SK-N-SH treated with all-trans-retinoic acid at 6 μM for 48 hours (cell line): ENCODE data around the gene COQ7.

Experiments used
- ATAC-seq: fragments of 200-7000 bp; cut with Tn5 transposase; 3 replicates; pipeline ENCODE4 v1.9.1; 2020; ENCODE audit warnings: mild to moderate bottlenecking, moderate library complexity
- ARNTL ChIP-seq: fragments of 450-650 bp; formaldehyde crosslinking; IDR thresholded peaks from 2 replicates; pipeline ENCODE4 v1.5.0; 2020; ENCODE audit warnings: low read depth, mild to moderate bottlenecking, moderate library complexity, borderline replicate concordance
- BACH2 ChIP-seq: fragments of 250-450 bp; sonication (Bioruptor Pico); IDR thresholded peaks from 2 replicates; pipeline ENCODE4 v1.9.0; 2021; ENCODE audit warnings: mild to moderate bottlenecking, borderline replicate concordance
- CSDC2 ChIP-seq: fragments of 250-450 bp; sonication (Bioruptor Pico); IDR thresholded peaks from 2 replicates; pipeline ENCODE4 v1.5.0; 2020; ENCODE audit warnings: mild to moderate bottlenecking, moderate library complexity
- ESRRG ChIP-seq: fragments of 250-450 bp; sonication (Bioruptor Pico); IDR thresholded peaks from 2 replicates; pipeline ENCODE4 v1.6.1; 2021; ENCODE audit warnings: mild to moderate bottlenecking
- GLIS3 ChIP-seq: fragments of 250-450 bp; sonication (Bioruptor Pico); IDR thresholded peaks from 2 replicates; pipeline ENCODE4 v1.5.0; 2020; ENCODE audit warnings: mild to moderate bottlenecking, moderate library complexity
- ISL1 ChIP-seq: fragments of 250-450 bp; sonication (Bioruptor Pico); IDR thresholded peaks from 2 replicates; pipeline ENCODE4 v2.1.2; 2022; ENCODE audit warnings: mild to moderate bottlenecking, moderate library complexity
- OSR1 ChIP-seq: fragments of 250-450 bp; sonication (Bioruptor Pico); IDR thresholded peaks from 2 replicates; pipeline ENCODE4 v1.8.0; 2022; ENCODE audit warnings: moderate library complexity, mild to moderate bottlenecking, inconsistent platforms
- PPARA ChIP-seq: fragments of 250-450 bp; sonication (Bioruptor Pico); IDR thresholded peaks from 2 replicates; pipeline ENCODE4 v1.5.0; 2020; ENCODE audit warnings: mild to moderate bottlenecking, borderline replicate concordance
- RARB ChIP-seq: fragments of 250-450 bp; sonication (Bioruptor Pico); IDR thresholded peaks from 2 replicates; pipeline ENCODE4 v1.8.0; 2021; ENCODE audit warnings: mild to moderate bottlenecking, moderate library complexity
- SNAI2 ChIP-seq: fragments of 250-450 bp; sonication (Bioruptor Pico); IDR thresholded peaks from 2 replicates; pipeline ENCODE4 v1.5.0; 2020; ENCODE audit warnings: mild to moderate bottlenecking, moderate library complexity
- TCF4 ChIP-seq: fragments of 250-450 bp; sonication (Bioruptor Pico); IDR thresholded peaks from 2 replicates; pipeline ENCODE4 v1.8.0; 2021; ENCODE audit warnings: mild to moderate bottlenecking, moderate library complexity, borderline replicate concordance
- TOX ChIP-seq: fragments of 250-450 bp; sonication (Bioruptor Pico); IDR thresholded peaks from 2 replicates; pipeline ENCODE4 v1.8.0; 2021; ENCODE audit warnings: mild to moderate bottlenecking, moderate library complexity, borderline replicate concordance
- ZC3H10 ChIP-seq: fragments of 250-450 bp; sonication (Bioruptor Pico); IDR thresholded peaks from 2 replicates; pipeline ENCODE4 v1.5.1; 2021; ENCODE audit warnings: mild to moderate bottlenecking, moderate library complexity
- ZFP3 ChIP-seq: fragments of 250-450 bp; sonication (Bioruptor Pico); IDR thresholded peaks from 2 replicates; pipeline ENCODE4 v1.5.0; 2020; ENCODE audit warnings: mild to moderate bottlenecking, moderate library complexity
- ZFP30 ChIP-seq: fragments of 450-650 bp; formaldehyde crosslinking; IDR thresholded peaks from 2 replicates; pipeline ENCODE4 v1.5.0; 2022; ENCODE audit warnings: mild to moderate bottlenecking, moderate library complexity
- ZNF70 ChIP-seq: fragments of 450-650 bp; formaldehyde crosslinking; IDR thresholded peaks from 2 replicates; pipeline ENCODE4 v1.5.0; 2020; ENCODE audit warnings: mild to moderate bottlenecking, moderate library complexity
- ZNF8 ChIP-seq: fragments of 450-650 bp; formaldehyde crosslinking; IDR thresholded peaks from 2 replicates; pipeline ENCODE4 v1.5.0; 2020; ENCODE audit warnings: mild to moderate bottlenecking, moderate library complexity
- TF ChIP-seq, protein P1 (sequence below): fragments of 250-450 bp; sonication (Bioruptor Pico); IDR thresholded peaks from 2 replicates; pipeline ENCODE4 v1.5.1; 2020; ENCODE audit warnings: low read depth, mild to moderate bottlenecking, moderate library complexity
- TF ChIP-seq, protein P2 (sequence below): fragments of 250-450 bp; sonication (Bioruptor Pico); IDR thresholded peaks from 2 replicates; pipeline ENCODE4 v1.5.1; 2021; ENCODE audit warnings: mild to moderate bottlenecking, moderate library complexity
- TF ChIP-seq, protein P3 (sequence below): fragments of 250-450 bp; sonication (Bioruptor Pico); IDR thresholded peaks from 2 replicates; pipeline ENCODE4 v1.5.0; 2020; ENCODE audit warnings: mild to moderate bottlenecking, moderate library complexity
- TF ChIP-seq, protein P4 (sequence below): fragments of 250-450 bp; sonication (Bioruptor Pico); IDR thresholded peaks from 2 replicates; pipeline ENCODE4 v1.8.0; 2021; ENCODE audit warnings: low read depth, mild to moderate bottlenecking, moderate library complexity, borderline replicate concordance
- TF ChIP-seq, protein P5 (sequence below): fragments of 250-450 bp; sonication (Bioruptor Pico); IDR thresholded peaks from 2 replicates; pipeline ENCODE4 v1.8.0; 2020; ENCODE audit warnings: mild to moderate bottlenecking, moderate library complexity, borderline replicate concordance

COQ7 gene

DNA sequence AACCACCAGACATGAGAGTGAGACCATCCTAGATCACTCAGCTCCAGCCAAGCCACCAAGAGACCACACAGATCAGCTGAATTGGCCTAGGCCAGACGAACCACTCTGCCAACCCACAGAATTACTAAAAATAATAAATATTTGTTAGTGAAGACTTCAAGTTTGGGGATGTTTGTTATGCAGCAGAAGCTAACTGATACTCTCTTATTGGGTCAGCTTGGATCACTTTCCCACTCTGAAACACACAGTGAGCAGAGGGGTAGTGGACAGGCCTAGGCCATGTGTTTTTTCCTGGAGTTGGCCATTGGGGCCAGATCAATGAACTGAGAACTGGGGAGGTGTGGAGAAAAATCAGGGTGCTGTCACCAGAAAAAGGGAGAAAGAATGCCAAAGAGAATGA lies 30.8 kb downstream of the COQ7 start (continued):
- TF ChIP-seq, protein P1, sequence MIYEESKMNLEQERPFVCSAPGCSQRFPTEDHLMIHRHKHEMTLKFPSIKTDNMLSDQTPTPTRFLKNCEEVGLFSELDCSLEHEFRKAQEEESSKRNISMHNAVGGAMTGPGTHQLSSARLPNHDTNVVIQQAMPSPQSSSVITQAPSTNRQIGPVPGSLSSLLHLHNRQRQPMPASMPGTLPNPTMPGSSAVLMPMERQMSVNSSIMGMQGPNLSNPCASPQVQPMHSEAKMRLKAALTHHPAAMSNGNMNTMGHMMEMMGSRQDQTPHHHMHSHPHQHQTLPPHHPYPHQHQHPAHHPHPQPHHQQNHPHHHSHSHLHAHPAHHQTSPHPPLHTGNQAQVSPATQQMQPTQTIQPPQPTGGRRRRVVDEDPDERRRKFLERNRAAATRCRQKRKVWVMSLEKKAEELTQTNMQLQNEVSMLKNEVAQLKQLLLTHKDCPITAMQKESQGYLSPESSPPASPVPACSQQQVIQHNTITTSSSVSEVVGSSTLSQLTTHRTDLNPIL (CRISPR knock-in tag) = no peak
- TF ChIP-seq GLIS3 (CRISPR knock-in tag) (no peak), ISL1 (CRISPR knock-in tag) (no peak), ESRRG (CRISPR knock-in tag) (no peak)

DNA sequence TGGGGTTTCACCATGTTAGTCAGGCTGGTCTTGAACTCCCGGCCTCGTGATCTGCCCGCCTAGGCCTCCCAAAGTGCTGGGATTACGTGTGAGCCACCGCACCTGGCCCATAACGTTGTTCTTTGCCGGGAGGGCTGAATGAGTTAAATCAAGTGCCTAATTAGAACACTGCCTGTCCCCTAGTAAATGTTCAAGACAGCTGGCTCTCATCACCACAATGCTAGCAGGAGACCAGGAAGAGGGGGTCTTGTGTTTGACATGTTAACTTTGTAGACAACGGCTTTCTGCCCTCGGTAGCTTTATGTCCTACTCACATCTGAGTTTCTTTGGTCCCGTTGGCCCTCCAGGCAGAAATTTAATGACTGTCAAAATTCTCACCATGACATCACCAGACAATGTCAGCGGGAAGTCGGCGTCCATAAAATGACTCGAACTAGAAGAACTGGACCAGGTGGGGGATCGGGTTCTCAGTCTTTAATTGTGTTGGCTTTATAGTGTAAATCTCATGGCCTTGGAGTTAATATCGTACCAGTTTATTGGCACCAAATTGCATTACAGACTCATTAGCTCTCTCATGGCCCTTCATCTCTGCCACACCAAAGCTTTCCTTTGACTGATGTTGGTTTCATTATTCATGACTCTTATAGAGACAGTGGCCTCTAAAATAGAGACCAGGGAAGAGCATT lies 34.9 kb downstream of the COQ7 start:
- TF ChIP-seq, protein P2, sequence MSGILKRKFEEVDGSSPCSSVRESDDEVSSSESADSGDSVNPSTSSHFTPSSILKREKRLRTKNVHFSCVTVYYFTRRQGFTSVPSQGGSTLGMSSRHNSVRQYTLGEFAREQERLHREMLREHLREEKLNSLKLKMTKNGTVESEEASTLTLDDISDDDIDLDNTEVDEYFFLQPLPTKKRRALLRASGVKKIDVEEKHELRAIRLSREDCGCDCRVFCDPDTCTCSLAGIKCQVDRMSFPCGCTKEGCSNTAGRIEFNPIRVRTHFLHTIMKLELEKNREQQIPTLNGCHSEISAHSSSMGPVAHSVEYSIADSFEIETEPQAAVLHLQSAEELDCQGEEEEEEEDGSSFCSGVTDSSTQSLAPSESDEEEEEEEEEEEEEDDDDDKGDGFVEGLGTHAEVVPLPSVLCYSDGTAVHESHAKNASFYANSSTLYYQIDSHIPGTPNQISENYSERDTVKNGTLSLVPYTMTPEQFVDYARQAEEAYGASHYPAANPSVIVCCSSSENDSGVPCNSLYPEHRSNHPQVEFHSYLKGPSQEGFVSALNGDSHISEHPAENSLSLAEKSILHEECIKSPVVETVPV (CRISPR knock-in tag) = no peak
- TF ChIP-seq SNAI2 = no peak
- ATAC-seq = no peak

DNA sequence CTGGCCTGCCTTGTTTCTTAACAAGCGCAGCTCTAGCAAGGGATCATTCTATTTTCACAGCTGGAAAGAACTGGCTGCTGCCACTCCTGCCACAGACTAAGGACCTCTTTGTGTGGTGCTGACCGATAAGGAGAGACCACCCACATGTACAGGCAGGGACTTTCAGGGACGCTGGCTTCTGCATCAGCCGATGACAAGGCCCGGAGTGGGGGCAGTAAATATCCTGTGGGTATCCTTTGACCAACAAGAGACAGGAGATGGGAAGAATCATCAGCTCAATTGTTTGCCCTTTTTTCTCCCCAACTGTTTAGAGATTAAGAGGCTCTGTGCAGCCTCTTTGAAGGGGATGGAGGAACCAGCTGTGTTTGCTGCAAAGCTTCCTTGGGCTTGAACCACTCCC lies 37.2 kb downstream of the COQ7 start:
- ATAC-seq = no peak
- TF ChIP-seq, protein P2 (CRISPR knock-in tag) = no peak
- TF ChIP-seq ZNF70 (CRISPR knock-in tag) = no peak
- TF ChIP-seq GLIS3 (CRISPR knock-in tag) = no peak
- no peak for TF ChIP-seq ESRRG (CRISPR knock-in tag)
- TF ChIP-seq, protein P3, sequence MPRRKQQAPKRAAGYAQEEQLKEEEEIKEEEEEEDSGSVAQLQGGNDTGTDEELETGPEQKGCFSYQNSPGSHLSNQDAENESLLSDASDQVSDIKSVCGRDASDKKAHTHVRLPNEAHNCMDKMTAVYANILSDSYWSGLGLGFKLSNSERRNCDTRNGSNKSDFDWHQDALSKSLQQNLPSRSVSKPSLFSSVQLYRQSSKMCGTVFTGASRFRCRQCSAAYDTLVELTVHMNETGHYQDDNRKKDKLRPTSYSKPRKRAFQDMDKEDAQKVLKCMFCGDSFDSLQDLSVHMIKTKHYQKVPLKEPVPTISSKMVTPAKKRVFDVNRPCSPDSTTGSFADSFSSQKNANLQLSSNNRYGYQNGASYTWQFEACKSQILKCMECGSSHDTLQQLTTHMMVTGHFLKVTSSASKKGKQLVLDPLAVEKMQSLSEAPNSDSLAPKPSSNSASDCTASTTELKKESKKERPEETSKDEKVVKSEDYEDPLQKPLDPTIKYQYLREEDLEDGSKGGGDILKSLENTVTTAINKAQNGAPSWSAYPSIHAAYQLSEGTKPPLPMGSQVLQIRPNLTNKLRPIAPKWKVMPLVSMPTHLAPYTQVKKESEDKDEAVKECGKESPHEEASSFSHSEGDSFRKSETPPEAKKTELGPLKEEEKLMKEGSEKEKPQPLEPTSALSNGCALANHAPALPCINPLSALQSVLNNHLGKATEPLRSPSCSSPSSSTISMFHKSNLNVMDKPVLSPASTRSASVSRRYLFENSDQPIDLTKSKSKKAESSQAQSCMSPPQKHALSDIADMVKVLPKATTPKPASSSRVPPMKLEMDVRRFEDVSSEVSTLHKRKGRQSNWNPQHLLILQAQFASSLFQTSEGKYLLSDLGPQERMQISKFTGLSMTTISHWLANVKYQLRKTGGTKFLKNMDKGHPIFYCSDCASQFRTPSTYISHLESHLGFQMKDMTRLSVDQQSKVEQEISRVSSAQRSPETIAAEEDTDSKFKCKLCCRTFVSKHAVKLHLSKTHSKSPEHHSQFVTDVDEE (CRISPR knock-in tag) = no peak
- TF ChIP-seq, protein P1 (CRISPR knock-in tag) = no peak
- no peak for TF ChIP-seq OSR1 (CRISPR knock-in tag)
- no peak for TF ChIP-seq ZC3H10 (CRISPR knock-in tag)
- TF ChIP-seq ARNTL (CRISPR knock-in tag) = no peak
- TF ChIP-seq ISL1 (CRISPR knock-in tag) = no peak
- TF ChIP-seq SNAI2 = no peak
- TF ChIP-seq, protein P4, sequence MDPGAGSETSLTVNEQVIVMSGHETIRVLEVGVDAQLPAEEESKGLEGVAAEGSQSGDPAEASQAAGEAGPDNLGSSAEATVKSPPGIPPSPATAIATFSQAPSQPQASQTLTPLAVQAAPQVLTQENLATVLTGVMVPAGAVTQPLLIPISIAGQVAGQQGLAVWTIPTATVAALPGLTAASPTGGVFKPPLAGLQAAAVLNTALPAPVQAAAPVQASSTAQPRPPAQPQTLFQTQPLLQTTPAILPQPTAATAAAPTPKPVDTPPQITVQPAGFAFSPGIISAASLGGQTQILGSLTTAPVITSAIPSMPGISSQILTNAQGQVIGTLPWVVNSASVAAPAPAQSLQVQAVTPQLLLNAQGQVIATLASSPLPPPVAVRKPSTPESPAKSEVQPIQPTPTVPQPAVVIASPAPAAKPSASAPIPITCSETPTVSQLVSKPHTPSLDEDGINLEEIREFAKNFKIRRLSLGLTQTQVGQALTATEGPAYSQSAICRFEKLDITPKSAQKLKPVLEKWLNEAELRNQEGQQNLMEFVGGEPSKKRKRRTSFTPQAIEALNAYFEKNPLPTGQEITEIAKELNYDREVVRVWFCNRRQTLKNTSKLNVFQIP = no peak
- no peak for TF ChIP-seq TCF4
- no peak for TF ChIP-seq RARB (CRISPR knock-in tag)
- no peak for TF ChIP-seq CSDC2

DNA sequence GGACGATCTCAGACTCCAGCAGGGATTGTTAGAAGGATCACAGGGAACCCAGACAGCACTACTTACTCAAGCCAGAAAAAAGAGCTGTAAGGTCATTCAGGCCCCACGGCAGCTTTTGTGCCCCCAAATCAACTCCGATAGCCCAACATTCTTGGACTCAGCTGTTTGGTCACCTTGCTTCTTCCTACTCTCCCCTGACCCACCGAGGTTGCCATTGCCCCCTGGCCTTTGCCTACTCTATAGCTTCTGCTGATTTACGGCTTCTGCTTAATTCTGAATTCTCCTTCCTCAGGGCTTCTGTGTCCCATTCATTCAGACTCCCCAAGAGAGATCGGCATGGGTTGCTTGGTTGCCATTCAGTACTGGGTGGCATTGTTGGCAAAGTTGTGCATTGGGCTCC lies 37.7 kb downstream of the COQ7 start:
- no peak for ATAC-seq
- no peak for TF ChIP-seq BACH2 (CRISPR knock-in tag)
- TF ChIP-seq, protein P5, sequence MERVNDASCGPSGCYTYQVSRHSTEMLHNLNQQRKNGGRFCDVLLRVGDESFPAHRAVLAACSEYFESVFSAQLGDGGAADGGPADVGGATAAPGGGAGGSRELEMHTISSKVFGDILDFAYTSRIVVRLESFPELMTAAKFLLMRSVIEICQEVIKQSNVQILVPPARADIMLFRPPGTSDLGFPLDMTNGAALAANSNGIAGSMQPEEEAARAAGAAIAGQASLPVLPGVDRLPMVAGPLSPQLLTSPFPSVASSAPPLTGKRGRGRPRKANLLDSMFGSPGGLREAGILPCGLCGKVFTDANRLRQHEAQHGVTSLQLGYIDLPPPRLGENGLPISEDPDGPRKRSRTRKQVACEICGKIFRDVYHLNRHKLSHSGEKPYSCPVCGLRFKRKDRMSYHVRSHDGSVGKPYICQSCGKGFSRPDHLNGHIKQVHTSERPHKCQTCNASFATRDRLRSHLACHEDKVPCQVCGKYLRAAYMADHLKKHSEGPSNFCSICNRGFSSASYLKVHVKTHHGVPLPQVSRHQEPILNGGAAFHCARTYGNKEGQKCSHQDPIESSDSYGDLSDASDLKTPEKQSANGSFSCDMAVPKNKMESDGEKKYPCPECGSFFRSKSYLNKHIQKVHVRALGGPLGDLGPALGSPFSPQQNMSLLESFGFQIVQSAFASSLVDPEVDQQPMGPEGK (CRISPR knock-in tag) = no peak
- TF ChIP-seq, protein P2 (CRISPR knock-in tag) = no peak
- TF ChIP-seq OSR1 (CRISPR knock-in tag) = no peak
- TF ChIP-seq ZFP30 (CRISPR knock-in tag) = no peak
- TF ChIP-seq ZNF8 = no peak
- TF ChIP-seq ZC3H10 (CRISPR knock-in tag) = no peak
- TF ChIP-seq TOX (CRISPR knock-in tag) = no peak
- TF ChIP-seq SNAI2 = no peak
- no peak for TF ChIP-seq GLIS3 (CRISPR knock-in tag)
- TF ChIP-seq TCF4 = no peak
- no peak for TF ChIP-seq ZFP3 (CRISPR knock-in tag)
- TF ChIP-seq PPARA = no peak
